Keratinocyte (primary cell): ENCODE results near the gene CPNE1. TPM values are rescaled to one million over a fixed set of nuclear protein-coding genes. Genes with fewer than 3 reads are reported as not detected.

ENCODE experiments used
- DNase-seq: peaks from one replicate; pipeline ENCODE4 v3.0.0-alpha.2; 2011; ENCODE audit warnings: low read depth, missing footprints, low spot score
- FAIRE-seq: peaks from 2 replicates; lab custom pipeline; 2011; peaks lifted over from hg19 to GRCh38; lab: Jason Lieb, UNC
- H2AFZ ChIP-seq: 2 replicates; pipeline ENCODE4 v1.6.0; 2012; ENCODE audit warnings: low read length, control low read depth, inconsistent platforms; ENCODE audit not compliant: control insufficient read depth
- H3K27ac ChIP-seq: 2 replicates; pipeline ENCODE4 v1.5.1; 2011; ENCODE audit warnings: low read length; ENCODE audit not compliant: control insufficient read depth, insufficient read depth
- H3K27me3 ChIP-seq: 3 replicates; pipeline ENCODE4 v1.6.0; 2011; ENCODE audit warnings: low read length; ENCODE audit not compliant: control insufficient read depth, insufficient read depth; ENCODE audit errors: extremely low read depth
- H3K36me3 ChIP-seq, 2 experiments: 2 replicates in 1 of 2; 3 replicates in 1 of 2; pipeline ENCODE4 v1.5.1; 2011; ENCODE audit warnings: low read length in 2 of 2, mild to moderate bottlenecking in 1 of 2; ENCODE audit not compliant: control insufficient read depth in 2 of 2, insufficient read depth in 2 of 2; ENCODE audit errors: extremely low read depth in 1 of 2
- H3K4me1 ChIP-seq: 3 replicates; pipeline ENCODE4 v1.5.1; 2011; ENCODE audit warnings: low read length; ENCODE audit not compliant: control insufficient read depth, insufficient read depth; ENCODE audit errors: extremely low read depth
- H3K4me2 ChIP-seq: 3 replicates; pipeline ENCODE4 v1.6.0; 2011; ENCODE audit warnings: low read depth, low read length; ENCODE audit not compliant: control insufficient read depth, insufficient read depth; ENCODE audit errors: extremely low read depth
- H3K4me3 ChIP-seq, 3 experiments: fragments of 200-600 bp in 1 of 3; sonication (generic) in 1 of 3; 2 replicates in 2 of 3; 3 replicates in 1 of 3; pipeline ENCODE4 v1.5.1; 2011 to 2016; ENCODE audit warnings: low read length in 3 of 3, mild to moderate bottlenecking in 3 of 3, control low read depth in 2 of 3, inconsistent platforms in 1 of 3, low read depth in 1 of 3, mixed read lengths in 1 of 3, mixed run types in 1 of 3, moderate library complexity in 1 of 3; ENCODE audit not compliant: control insufficient read depth in 2 of 3, insufficient read depth in 2 of 3; ENCODE audit errors: extremely low read depth in 1 of 3
- H3K79me2 ChIP-seq: 2 replicates; pipeline ENCODE4 v1.6.0; 2012; ENCODE audit warnings: low read length; ENCODE audit not compliant: control insufficient read depth, insufficient read depth
- H3K9ac ChIP-seq: 3 replicates; pipeline ENCODE4 v1.6.0; 2011; ENCODE audit warnings: low read length; ENCODE audit not compliant: control insufficient read depth, insufficient read depth; ENCODE audit errors: extremely low read depth
- H3K9me1 ChIP-seq: 3 replicates; pipeline ENCODE4 v1.6.0; 2011; ENCODE audit warnings: low read length; ENCODE audit not compliant: control insufficient read depth, insufficient read depth; ENCODE audit errors: extremely low read depth
- H3K9me3 ChIP-seq: 2 replicates; pipeline ENCODE4 v1.5.1; 2012; ENCODE audit warnings: low read depth, low read length; ENCODE audit not compliant: control insufficient read depth
- H4K20me1 ChIP-seq: 3 replicates; pipeline ENCODE4 v1.6.0; 2011; ENCODE audit warnings: low read length; ENCODE audit not compliant: control insufficient read depth, insufficient read depth; ENCODE audit errors: extremely low read depth
- CTCF ChIP-seq, 3 experiments: IDR thresholded peaks in 1 of 3; conservative IDR thresholded peaks in 1 of 3; optimal IDR thresholded peaks in 1 of 3; 2 replicates in 2 of 3; 3 replicates in 1 of 3; pipeline versions ENCODE3 to v1.5.1; 2011; ENCODE audit warnings: low read length in 3 of 3, mild to moderate bottlenecking in 3 of 3, moderate library complexity in 2 of 3, control low read depth in 1 of 3, inconsistent platforms in 1 of 3; ENCODE audit not compliant: insufficient read depth in 2 of 3; ENCODE audit errors: extremely low read depth in 1 of 3
- EZH2 ChIP-seq: IDR thresholded peaks from one replicate; pipeline ENCODE4 v1.6.1; 2012; ENCODE audit warnings: inconsistent platforms, mild to moderate bottlenecking, low read length, moderate library complexity
- dilution Hi-C: fragments of 300-500 bp; cut with MboI; formaldehyde crosslinking; loops from one replicate; pipeline ENCODE4 v1.7.0; 2020; ENCODE audit warnings: low sequenced_read_pairs; ENCODE audit not compliant: extremely low pct_ligation_motif_present
- polyA plus RNA-seq, 5 experiments: library from polyadenylated mRNA; depleted of rRNA in 3 of 5; stranded (reverse) in 3 of 5; stranded (forward) in 1 of 5; unstranded in 1 of 5; fragments of >200 nt; gene quantifications; 1 replicate in 1 of 5; 2 replicates in 3 of 5; 3 replicates in 1 of 5; pipeline versions ENCODE4 v1.2.1 to v1.2.3, GENCODE V29; 2011 to 2012; ENCODE audit warnings: missing spikeins in 2 of 5, low read depth in 1 of 5, low replicate concordance in 1 of 5

The CPNE1 gene
- polyA plus RNA-seq, 1 donor (not counting 4 experiments of a cell fraction or from before 2014, with no cell fraction given), result 111 TPM

GRCh38 chr20:35698298-35699126 is 33.8 kb upstream of the CPNE1 start:
- Histone ChIP-seq H3K9ac (peak overlapping the region; percentile 98), H4K20me1 (no peaks in the 10 kb centered on the region), H3K4me2 (peak overlapping the region; percentile 100), H3K4me3 (peak overlapping the region; percentile 78 to 90 (median 84)), H2AFZ (peak overlapping the region; percentile 84), H3K9me1 (no peaks in the 10 kb centered on the region), H3K9me3 (no peaks in the 10 kb centered on the region), H3K36me3 (peaks cover 13 to 17% of the 10 kb centered on the region in 2 experiments), H3K27me3 (no peaks in the 10 kb centered on the region), H3K79me2 (peaks cover 33% of the 10 kb centered on the region), H3K4me1 (peaks cover 17% of the 10 kb centered on the region), H3K27ac (peak overlapping the region; percentile 88)
- no peak for DNase-seq
- no peak for TF ChIP-seq EZH2
- no peak for TF ChIP-seq CTCF (optimal IDR thresholded peaks at IDR 0.05 in 1 of 3, IDR thresholded peaks at IDR 0.05 in 1 of 3, conservative IDR thresholded peaks at IDR 0.05 in 1 of 3; ENCODE audit: extremely low read depth in 1 of 3, insufficient read depth in 2 of 3, low read length in 3 of 3)
- FAIRE-seq, result no peak
- dilution Hi-C loops, result no loop called here

GRCh38 chr20:35697696-35698297 is 33.1 kb upstream of the CPNE1 start:
- peak overlapping the region; percentile 98 for H3K9ac ChIP-seq
- peak overlapping the region; percentile 100 for H3K4me2 ChIP-seq
- H3K36me3 ChIP-seq, result peaks cover 13 to 14% of the 10 kb centered on the region in 2 experiments
- peak overlapping the region; percentile 84 for H2AFZ ChIP-seq
- no peak for DNase-seq
- FAIRE-seq, result no peak
- H3K9me1 ChIP-seq, result no peaks in the 10 kb centered on the region
- peaks cover 17% of the 10 kb centered on the region for H3K4me1 ChIP-seq
- no peaks in the 10 kb centered on the region for H3K9me3 ChIP-seq
- no peaks in the 10 kb centered on the region for H3K27me3 ChIP-seq
- dilution Hi-C loops, result no loop called here
- H4K20me1 ChIP-seq, result no peaks in the 10 kb centered on the region
- no peak for TF ChIP-seq CTCF (optimal IDR thresholded peaks at IDR 0.05 in 1 of 3, IDR thresholded peaks at IDR 0.05 in 1 of 3, conservative IDR thresholded peaks at IDR 0.05 in 1 of 3; ENCODE audit: extremely low read depth in 1 of 3, insufficient read depth in 2 of 3, low read length in 3 of 3)
- TF ChIP-seq EZH2, result no peak
- peak overlapping the region; percentile 78 to 90 (median 84) for H3K4me3 ChIP-seq
- H3K27ac ChIP-seq, result no peak overlapping the region
- peaks cover 33% of the 10 kb centered on the region for H3K79me2 ChIP-seq
